ENCODE measurements around the gene SLC27A5. TPM values are rescaled to one million over a fixed set of nuclear protein-coding genes. Genes with fewer than 3 reads are reported as not detected.

SLC27A5 gene
- total RNA-seq, 4 donors from 2014 or later: 4.8 to 11.7 (median 8.1) TPM

- WGBS, 2 donors: 4 to 5% methylated on average over 21 to 22 of the region's 22 CpGs
- intact Hi-C loops (cut with DNase I; ENCODE audit: low total_unique reads): no loop called here
- TF ChIP-seq CTCF (IDR thresholded peaks at IDR 0.05) (no peak), POLR2A (IDR thresholded peaks at IDR 0.05) (no peak)
- peak overlapping the region; percentile 78 for H3K4me3 ChIP-seq (ENCODE audit: low read depth, poor library complexity, severe bottlenecking)
- peak in 1 of 2 donors; percentile 15 for DNase-seq (ENCODE audit: low spot score in 2 of 2)
Observed at GRCh38 chr19:58518256-58519086, 6.7 kb upstream of the SLC27A5 start.

GRCh38 chr19:58516964-58517833 lies 5.4 kb upstream of the SLC27A5 start:
- intact Hi-C loops (cut with DNase I; ENCODE audit: low total_unique reads): no loop called here
- no peak for DNase-seq (ENCODE audit: low spot score in 2 of 2)
- 90 to 92% methylated on average over 62 to 65 of the region's 65 CpGs for WGBS, 2 donors
- TF ChIP-seq CTCF (IDR thresholded peaks at IDR 0.05): no peak
- TF ChIP-seq POLR2A (IDR thresholded peaks at IDR 0.05): no peak
- H3K4me3 ChIP-seq (ENCODE audit: low read depth, poor library complexity, severe bottlenecking): no peak overlapping the region

DNA sequence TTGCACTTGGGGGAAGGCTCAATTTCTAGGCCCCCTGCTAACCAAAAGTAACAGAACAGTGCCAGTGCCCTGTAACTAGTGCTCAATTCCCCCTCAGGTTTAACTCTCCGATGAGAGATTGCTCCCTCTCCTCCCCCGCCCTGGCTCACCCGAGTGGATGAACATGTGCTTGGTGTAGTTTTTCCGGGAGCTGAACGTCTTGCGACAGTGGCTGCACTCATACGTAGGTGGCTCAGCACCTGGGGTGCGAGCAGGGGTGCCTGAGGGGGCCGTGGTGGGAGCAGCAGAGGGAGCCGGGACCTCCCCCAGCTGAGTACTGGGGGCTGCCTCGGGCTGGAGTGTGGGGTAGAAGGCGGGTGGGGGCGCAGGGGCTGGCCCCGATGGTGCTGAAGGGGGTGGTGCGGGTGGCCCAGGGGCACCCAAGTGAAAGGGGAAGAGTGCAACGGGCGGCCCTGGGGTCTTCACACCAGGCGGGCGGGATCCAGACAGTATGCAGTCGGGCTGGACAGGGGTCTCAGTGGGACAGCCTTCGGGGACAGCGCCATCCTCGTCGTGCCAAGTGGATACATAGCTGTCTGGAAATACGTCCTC lies 4.5 kb upstream of the SLC27A5 start:
- H3K4me3 ChIP-seq (ENCODE audit: low read depth, poor library complexity, severe bottlenecking): no peak overlapping the region
- DNase-seq (ENCODE audit: low spot score in 2 of 2): no peak
- TF ChIP-seq POLR2A (IDR thresholded peaks at IDR 0.05) (no peak), CTCF (IDR thresholded peaks at IDR 0.05) (no peak)

GRCh38 chr19:58515259-58515658 lies 3.5 kb upstream of the SLC27A5 start:
- intact Hi-C loops (cut with DNase I; ENCODE audit: low total_unique reads): no loop called here
- WGBS, 2 donors: 92 to 100% methylated on average over 2 of the region's 2 CpGs
- TF ChIP-seq POLR2A (IDR thresholded peaks at IDR 0.05) (no peak), CTCF (IDR thresholded peaks at IDR 0.05) (no peak)
- no peak overlapping the region for H3K4me3 ChIP-seq (ENCODE audit: low read depth, poor library complexity, severe bottlenecking)
- no peak for DNase-seq (ENCODE audit: low spot score in 2 of 2)

More for the DNA sequence above, 4.5 kb upstream of the SLC27A5 start:
- intact Hi-C loops (cut with DNase I; ENCODE audit: low total_unique reads): no loop called here
- WGBS, 2 donors: 85 to 89% methylated on average over 25 of the region's 25 CpGs

DNA sequence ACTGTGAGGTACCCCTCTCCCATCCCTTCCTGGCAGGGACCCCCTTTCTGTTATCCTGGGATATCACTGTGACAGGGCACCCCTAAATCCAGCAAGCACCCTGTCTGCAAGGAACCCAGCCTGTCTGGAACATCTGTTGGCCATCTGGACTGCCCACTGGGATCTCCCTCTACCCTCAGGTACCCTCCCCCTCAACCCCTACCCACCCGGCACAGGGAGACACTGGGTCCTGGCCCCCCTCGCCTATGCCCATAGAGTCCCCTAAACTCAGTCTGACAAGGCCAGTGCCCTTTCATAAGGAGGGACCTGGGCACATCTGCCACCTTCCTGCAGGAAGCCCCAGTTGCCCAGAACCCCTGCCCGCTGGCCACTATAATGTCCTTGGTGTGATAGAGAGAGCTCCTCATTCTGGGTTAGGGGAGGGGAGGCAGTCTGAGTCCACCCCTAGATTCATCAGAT lies 2.8 kb upstream of the SLC27A5 start:
- WGBS, 2 donors: 61 to 64% methylated on average over 3 of the region's 3 CpGs
- H3K4me3 ChIP-seq (ENCODE audit: low read depth, poor library complexity, severe bottlenecking): no peak overlapping the region
- TF ChIP-seq POLR2A (IDR thresholded peaks at IDR 0.05) (no peak), CTCF (IDR thresholded peaks at IDR 0.05) (no peak)
- no peak for DNase-seq (ENCODE audit: low spot score in 2 of 2)
- intact Hi-C loops (cut with DNase I; ENCODE audit: low total_unique reads): no loop called here
